Fibroblast of lung (primary cell): ENCODE measurements around the gene CASP6. TPM values are rescaled to one million over a fixed set of nuclear protein-coding genes. Genes with fewer than 3 reads are reported as not detected.

Experiments used
- DNase-seq, 2 donors: peaks; one replicate each; pipeline versions ENCODE4 v3.0.0 to v3.0.0-alpha.2; 2010; ENCODE audit warnings: low read depth in 2 of 2
- H2AFZ ChIP-seq: 2 replicates; pipeline ENCODE4 v1.5.1; 2012; ENCODE audit warnings: low read length, control low read depth, inconsistent platforms
- H3K27ac ChIP-seq: 2 replicates; pipeline ENCODE4 v1.5.1; 2011; ENCODE audit warnings: low read length, control low read depth; ENCODE audit not compliant: insufficient read depth
- H3K27me3 ChIP-seq: 2 replicates; pipeline ENCODE4 v1.5.1; 2011; ENCODE audit warnings: mild to moderate bottlenecking, low read length; ENCODE audit not compliant: control insufficient read depth, insufficient read depth
- H3K36me3 ChIP-seq: 2 replicates; pipeline ENCODE4 v1.5.1; 2011; ENCODE audit warnings: low read length; ENCODE audit not compliant: control insufficient read depth, insufficient read depth
- H3K4me1 ChIP-seq: 2 replicates; pipeline ENCODE4 v1.5.1; 2011; ENCODE audit warnings: low read length; ENCODE audit not compliant: control insufficient read depth, insufficient read depth; ENCODE audit errors: extremely low read depth
- H3K4me2 ChIP-seq: 2 replicates; pipeline ENCODE4 v1.5.1; 2011; ENCODE audit warnings: low read length, control low read depth; ENCODE audit not compliant: insufficient read depth; ENCODE audit errors: extremely low read depth
- H3K4me3 ChIP-seq, 4 experiments: fragments of 200-600 bp in 1 of 4; sonication (generic) in 1 of 4; replicated peaks in 1 of 4; 2 replicates each; pipeline ENCODE4 v1.5.1; 2011 to 2016; ENCODE audit warnings: low read length in 4 of 4, low read depth in 3 of 4, mild to moderate bottlenecking in 3 of 4, control low read depth in 2 of 4, inconsistent platforms in 1 of 4, mixed read lengths in 1 of 4; ENCODE audit not compliant: insufficient read depth in 1 of 4; ENCODE audit errors: control extremely low read depth in 1 of 4
- H3K79me2 ChIP-seq: 2 replicates; pipeline ENCODE4 v1.5.1; 2012; ENCODE audit warnings: mild to moderate bottlenecking, low read length, inconsistent platforms; ENCODE audit not compliant: control insufficient read depth, insufficient read depth
- H3K9ac ChIP-seq: 2 replicates; pipeline ENCODE4 v1.5.1; 2011; ENCODE audit warnings: mild to moderate bottlenecking, low read length, control low read depth; ENCODE audit not compliant: insufficient read depth
- H3K9me3 ChIP-seq: 2 replicates; pipeline ENCODE4 v1.5.1; 2012; ENCODE audit warnings: low read depth, low read length; ENCODE audit not compliant: control insufficient read depth, insufficient read depth
- H4K20me1 ChIP-seq: 2 replicates; pipeline ENCODE4 v1.5.1; 2011; ENCODE audit warnings: low read length; ENCODE audit not compliant: control insufficient read depth, insufficient read depth; ENCODE audit errors: extremely low read depth
- CTCF ChIP-seq, 2 donors: IDR thresholded peaks in 1 of 2; conservative IDR thresholded peaks in 1 of 2; 1 replicate in 1 of 2; 2 replicates in 1 of 2; pipeline ENCODE4 v1.5.1; 2011 to 2012; ENCODE audit warnings: low read length in 2 of 2, control low read depth in 1 of 2, inconsistent platforms in 1 of 2, low read depth in 1 of 2, mild to moderate bottlenecking in 1 of 2
- EZH2 ChIP-seq: IDR thresholded peaks from 2 replicates; pipeline ENCODE4 v1.5.1; 2012; ENCODE audit warnings: low read length, control low read depth, mild to moderate bottlenecking; ENCODE audit errors: missing control alignments
- polyA plus RNA-seq, 2 donors: library from polyadenylated mRNA; depleted of rRNA in 1 of 2; stranded (reverse) in 1 of 2; unstranded in 1 of 2; fragments of >200 nt; gene quantifications; 2 replicates each; pipeline ENCODE4 v1.2.1, GENCODE V29; 2011 to 2012; ENCODE audit warnings: missing spikeins in 1 of 2
- total RNA-seq: library from RNA; depleted of rRNA; stranded (reverse); fragments of >200 nt; gene quantifications from 2 replicates; pipeline ENCODE4 v1.2.1, GENCODE V29; 2014

The CASP6 gene
- total and polyA plus RNA-seq, 2 donors (not counting 1 experiment from before 2014, with no cell fraction given), result 33.5 to 44.7 TPM

GRCh38 chr4:109746728-109747127, 43.5 kb upstream of the CASP6 start:
- no peaks in the 10 kb centered on the region for H3K9me3 ChIP-seq
- no peak overlapping the region for H3K4me2 ChIP-seq
- H3K79me2 ChIP-seq, result no peaks in the 10 kb centered on the region
- TF ChIP-seq CTCF (conservative IDR thresholded peaks at IDR 0.05 in 1 of 2, IDR thresholded peaks at IDR 0.05 in 1 of 2; ENCODE audit: low read depth in 1 of 2, low read length in 2 of 2) (no peak), EZH2 (no peak)
- no peak for DNase-seq
- no peaks in the 10 kb centered on the region for H3K27me3 ChIP-seq
- H4K20me1 ChIP-seq, result no peaks in the 10 kb centered on the region
- H3K4me3 ChIP-seq, result no peak overlapping the region
- H3K4me1 ChIP-seq, result no peaks in the 10 kb centered on the region
- no peak overlapping the region for H3K9ac ChIP-seq
- H3K36me3 ChIP-seq, result no peaks in the 10 kb centered on the region
- H3K27ac ChIP-seq, result no peak overlapping the region
- no peak overlapping the region for H2AFZ ChIP-seq

- Histone ChIP-seq H3K79me2 (no peaks in the 10 kb centered on the region), H3K9ac (no peak overlapping the region), H2AFZ (no peak overlapping the region), H4K20me1 (no peaks in the 10 kb centered on the region), H3K36me3 (no peaks in the 10 kb centered on the region), H3K4me3 (no peak overlapping the region), H3K9me3 (no peaks in the 10 kb centered on the region), H3K4me2 (no peak overlapping the region), H3K27ac (no peak overlapping the region), H3K4me1 (no peaks in the 10 kb centered on the region), H3K27me3 (no peaks in the 10 kb centered on the region)
- TF ChIP-seq CTCF (conservative IDR thresholded peaks at IDR 0.05 in 1 of 2, IDR thresholded peaks at IDR 0.05 in 1 of 2; ENCODE audit: low read depth in 1 of 2, low read length in 2 of 2) (no peak), EZH2 (no peak)
- DNase-seq, result no peak
Observed at GRCh38 chr4:109745830-109746229, 42.6 kb upstream of the CASP6 start.

- no peak overlapping the region for H2AFZ ChIP-seq
- H4K20me1 ChIP-seq, result no peaks in the 10 kb centered on the region
- H3K27ac ChIP-seq, result no peak overlapping the region
- H3K27me3 ChIP-seq, result no peaks in the 10 kb centered on the region
- no peak overlapping the region for H3K4me3 ChIP-seq
- H3K9ac ChIP-seq, result no peak overlapping the region
- no peaks in the 10 kb centered on the region for H3K9me3 ChIP-seq
- H3K4me2 ChIP-seq, result no peak overlapping the region
- no peaks in the 10 kb centered on the region for H3K4me1 ChIP-seq
- no peaks in the 10 kb centered on the region for H3K36me3 ChIP-seq
- peak in 1 of 2 donors; percentile 31 for DNase-seq
- TF ChIP-seq EZH2 (no peak), CTCF (conservative IDR thresholded peaks at IDR 0.05 in 1 of 2, IDR thresholded peaks at IDR 0.05 in 1 of 2; ENCODE audit: low read depth in 1 of 2, low read length in 2 of 2) (no peak)
- H3K79me2 ChIP-seq, result no peaks in the 10 kb centered on the region
Observed at GRCh38 chr4:109739547-109739946, 36.3 kb upstream of the CASP6 start.
